ENCODE measurements around the gene VPS33B. TPM values are rescaled to one million over a fixed set of nuclear protein-coding genes. Genes with fewer than 3 reads are reported as not detected.
"Not testable (repeated sequence)": the region's sequence is repeated elsewhere in the genome, so short reads cannot be mapped to it uniquely, and the experiment has no call there.

VPS33B gene
- total RNA-seq, 2 donors from 2014 or later, result 9.4 to 18.3 TPM

DNA sequence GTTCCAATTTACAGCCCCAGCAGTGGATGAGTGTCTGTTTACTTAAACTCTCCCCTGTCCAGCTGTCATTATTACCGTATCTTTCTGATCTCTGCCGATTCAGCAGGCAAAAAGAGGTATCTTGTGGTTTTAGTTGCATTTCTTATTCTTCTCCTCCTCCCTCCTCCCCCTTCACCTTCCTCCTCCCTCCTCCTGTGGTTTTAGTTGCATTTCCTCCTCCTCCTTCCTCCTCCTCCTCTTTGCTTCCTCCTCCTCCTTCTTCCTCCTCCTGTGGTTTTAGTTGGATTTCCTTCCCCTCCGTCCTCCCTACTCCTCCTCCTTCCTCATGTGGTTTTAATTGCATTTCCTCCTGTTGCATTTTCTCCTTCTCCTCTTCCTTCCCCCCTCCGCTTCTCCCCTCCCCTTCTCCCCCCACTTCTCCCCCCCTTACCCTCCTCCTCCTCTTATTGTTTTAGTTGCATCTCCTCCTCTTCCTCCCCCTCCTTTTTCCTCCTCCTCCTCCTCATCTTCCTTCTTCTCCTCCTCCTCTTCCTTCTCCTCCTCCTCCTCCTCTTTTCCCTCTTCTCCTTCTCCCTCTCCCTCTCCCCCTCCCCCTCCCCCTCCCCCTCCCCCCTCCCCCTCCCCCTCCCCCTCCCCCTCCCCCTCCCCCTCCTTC is 25.3 kb upstream of the VPS33B start:
- TF ChIP-seq POLR2AphosphoS5 (IDR thresholded peaks at IDR 0.05) (no peak), CTCF (IDR thresholded peaks at IDR 0.05) (no peak), POLR2A (IDR thresholded peaks at IDR 0.05) (no peak)
- DNase-seq (ENCODE audit: low spot score), result no peak
- Histone ChIP-seq H3K27me3 (replicated peaks; ENCODE audit: insufficient read depth) (no peaks in the 10 kb centered on the region), H3K27ac (no peak overlapping the region), H3K36me3 (no peaks in the 10 kb centered on the region), H3K4me1 (replicated peaks) (no peaks in the 10 kb centered on the region), H3K4me3 (no peak overlapping the region), H3K9me3 (no peaks in the 10 kb centered on the region)
- WGBS, result 18% methylated on average over 4 of the region's 4 CpGs
- intact Hi-C loops (cut with DNase I), result loop anchor here (5.0 kb wide), 1 partner anchor 85 kb away; no protein-coding TSS in a partner anchor

- H3K4me1 ChIP-seq (replicated peaks); H3K9me3 ChIP-seq; H3K4me3 ChIP-seq; DNase-seq (ENCODE audit: low spot score); H3K27me3 ChIP-seq (replicated peaks; ENCODE audit: insufficient read depth); H3K36me3 ChIP-seq; H3K27ac ChIP-seq: not testable (repeated sequence)
- intact Hi-C loops (cut with DNase I), result loop anchor here (5.0 kb wide), 1 partner anchor 84 kb away; no protein-coding TSS in a partner anchor
Measured at GRCh38 chr15:91046056-91046455, 23.7 kb upstream of the VPS33B start.

GRCh38 chr15:91045065-91045464 is 22.7 kb upstream of the VPS33B start:
- 71% methylated on average over 3 of the region's 3 CpGs for WGBS
- Histone ChIP-seq H3K27ac (no peak overlapping the region), H3K4me1 (replicated peaks) (no peaks in the 10 kb centered on the region), H3K36me3 (no peaks in the 10 kb centered on the region), H3K4me3 (no peak overlapping the region), H3K27me3 (replicated peaks; ENCODE audit: insufficient read depth) (no peaks in the 10 kb centered on the region), H3K9me3 (no peaks in the 10 kb centered on the region)
- intact Hi-C loops (cut with DNase I), result loop anchor here (5.0 kb wide), 1 partner anchor 83 kb away; no protein-coding TSS in a partner anchor
- no peak for DNase-seq (ENCODE audit: low spot score)
- no peak for TF ChIP-seq POLR2A (IDR thresholded peaks at IDR 0.05)
- TF ChIP-seq CTCF (IDR thresholded peaks at IDR 0.05), result no peak
- no peak for TF ChIP-seq POLR2AphosphoS5 (IDR thresholded peaks at IDR 0.05)

DNA sequence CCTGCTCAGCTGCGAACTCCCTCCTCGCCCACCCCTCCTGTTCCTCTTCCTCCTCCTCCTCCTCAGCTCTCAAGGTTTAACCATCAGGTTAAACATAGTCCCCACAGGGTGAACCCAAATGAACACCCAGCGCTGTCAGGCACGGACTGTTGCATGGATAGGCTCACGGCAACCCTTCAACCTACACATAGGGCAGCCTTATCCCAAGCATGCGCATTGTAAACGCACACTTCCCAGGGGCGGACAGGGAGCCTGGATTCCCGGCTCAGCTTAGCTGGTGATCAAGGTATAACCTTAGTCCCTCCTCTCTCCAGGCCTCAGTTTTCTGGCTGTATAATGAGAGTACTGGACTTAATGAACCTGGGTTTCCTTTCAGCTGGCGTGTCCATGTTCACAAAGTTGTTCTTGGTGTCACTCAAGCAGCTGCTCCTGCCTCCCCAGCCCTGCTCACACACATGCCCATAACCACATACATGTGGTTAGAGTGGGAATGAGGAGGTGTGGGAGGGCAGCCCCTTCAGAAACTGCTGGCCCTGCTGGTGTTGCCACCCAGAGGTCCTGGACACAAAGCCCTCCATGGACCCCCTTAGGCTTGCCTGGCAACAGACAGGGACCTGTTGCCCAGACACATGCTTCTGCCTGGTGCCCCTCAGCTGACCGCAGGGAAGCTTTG is 20.9 kb upstream of the VPS33B start:
- DNase-seq (ENCODE audit: low spot score), result no peak
- intact Hi-C loops (cut with DNase I), result no loop called here
- no peaks in the 10 kb centered on the region for H3K36me3 ChIP-seq
- H3K27ac ChIP-seq, result no peak overlapping the region
- H3K4me1 ChIP-seq (replicated peaks), result no peaks in the 10 kb centered on the region
- TF ChIP-seq POLR2A (IDR thresholded peaks at IDR 0.05), result no peak
- no peak for TF ChIP-seq CTCF (IDR thresholded peaks at IDR 0.05)
- TF ChIP-seq POLR2AphosphoS5 (IDR thresholded peaks at IDR 0.05), result no peak
- 87% methylated on average over 11 of the region's 11 CpGs for WGBS
- H3K4me3 ChIP-seq, result no peak overlapping the region
- H3K27me3 ChIP-seq (replicated peaks; ENCODE audit: insufficient read depth), result no peaks in the 10 kb centered on the region
- no peaks in the 10 kb centered on the region for H3K9me3 ChIP-seq

- Histone ChIP-seq H3K36me3 (no peaks in the 10 kb centered on the region), H3K4me3 (no peak overlapping the region), H3K9me3 (no peaks in the 10 kb centered on the region), H3K27ac (no peak overlapping the region), H3K4me1 (replicated peaks) (no peaks in the 10 kb centered on the region), H3K27me3 (replicated peaks; ENCODE audit: insufficient read depth) (no peaks in the 10 kb centered on the region)
- DNase-seq (ENCODE audit: low spot score), result no peak
- intact Hi-C loops (cut with DNase I), result no loop called here
- TF ChIP-seq POLR2A (IDR thresholded peaks at IDR 0.05), result no peak
- TF ChIP-seq CTCF (IDR thresholded peaks at IDR 0.05), result no peak
- no peak for TF ChIP-seq POLR2AphosphoS5 (IDR thresholded peaks at IDR 0.05)
- WGBS, result 87% methylated on average over 8 of the region's 8 CpGs
Measured at GRCh38 chr15:91040856-91041255, 18.5 kb upstream of the VPS33B start.
